Stimulated activated CD4-positive, alpha-beta T cell treated with anti-CD3 and anti-CD28 coated beads, Interleukin-12 subunit alpha, Interleukin-12 subunit beta, amount 100 ng/mL, for 4 hours (primary cell): ENCODE data around the gene SLC49A3.
"Not testable (repeated sequence)": the region's sequence is repeated elsewhere in the genome, so short reads cannot be mapped to it uniquely, and the experiment has no call there.

Experiments
- DNase-seq: peaks from one replicate; pipeline ENCODE4 v3.0.0-alpha.2; 2020

The SLC49A3 gene

DNA sequence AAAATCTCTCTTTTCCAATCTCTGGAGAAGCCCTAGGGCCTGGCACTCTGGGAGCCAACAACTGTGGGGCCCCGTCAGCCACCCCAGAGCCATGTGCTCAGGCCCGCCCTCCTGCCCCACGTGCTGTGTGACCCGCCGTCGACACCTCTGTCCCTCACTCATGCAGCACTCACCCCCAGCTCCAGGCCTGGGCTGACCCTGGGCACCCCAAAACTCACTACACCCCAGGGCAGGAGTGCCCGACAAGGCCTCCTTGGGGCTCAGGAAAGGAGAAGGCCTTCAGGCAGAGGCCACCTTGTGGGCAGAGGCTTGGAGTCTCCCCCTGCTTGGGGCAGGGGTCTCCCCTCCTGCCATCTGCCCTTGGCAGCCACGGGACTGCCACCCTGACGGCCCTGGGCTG is 8.9 kb downstream of the SLC49A3 start:
- DNase-seq: no peak

DNA sequence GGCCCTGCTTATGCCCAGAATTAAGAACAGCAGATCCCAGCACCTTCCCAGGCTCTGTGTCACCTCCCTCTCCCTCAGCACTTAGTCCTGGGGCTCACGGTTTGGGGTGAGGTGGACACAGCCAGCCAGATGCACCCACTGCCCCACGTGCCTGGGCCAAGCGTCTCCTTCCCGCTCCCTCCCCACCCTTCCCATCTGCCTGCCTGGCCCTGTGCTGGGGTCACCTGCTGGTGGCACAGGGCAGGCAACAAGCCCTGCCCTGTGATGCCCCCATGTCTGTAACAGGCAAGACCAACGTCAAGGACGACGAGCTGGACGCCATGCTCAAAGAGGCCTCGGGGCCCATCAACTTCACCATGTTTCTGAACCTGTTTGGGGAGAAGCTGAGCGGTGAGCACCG is 9.3 kb downstream of the SLC49A3 start:
- no peak for DNase-seq

DNA sequence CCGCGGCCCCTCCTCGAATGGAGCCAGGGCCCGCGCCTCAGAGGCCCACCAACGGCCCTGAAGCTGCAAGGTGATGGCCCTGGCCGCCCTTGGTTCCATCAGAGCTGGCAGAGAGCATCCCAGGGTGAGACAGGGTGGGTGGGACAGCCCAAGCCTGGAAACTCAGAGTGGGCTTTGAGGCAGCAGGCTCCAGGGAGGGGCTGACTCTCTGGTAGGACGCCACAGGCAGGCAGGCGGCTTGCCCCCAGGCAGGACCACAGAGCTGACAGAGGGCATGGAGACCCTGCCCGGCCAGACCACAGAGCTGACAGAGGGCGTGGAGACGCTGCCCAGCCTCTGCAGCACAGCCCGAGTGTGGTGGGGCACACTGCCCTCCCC is 9.9 kb downstream of the SLC49A3 start:
- no peak for DNase-seq

DNA sequence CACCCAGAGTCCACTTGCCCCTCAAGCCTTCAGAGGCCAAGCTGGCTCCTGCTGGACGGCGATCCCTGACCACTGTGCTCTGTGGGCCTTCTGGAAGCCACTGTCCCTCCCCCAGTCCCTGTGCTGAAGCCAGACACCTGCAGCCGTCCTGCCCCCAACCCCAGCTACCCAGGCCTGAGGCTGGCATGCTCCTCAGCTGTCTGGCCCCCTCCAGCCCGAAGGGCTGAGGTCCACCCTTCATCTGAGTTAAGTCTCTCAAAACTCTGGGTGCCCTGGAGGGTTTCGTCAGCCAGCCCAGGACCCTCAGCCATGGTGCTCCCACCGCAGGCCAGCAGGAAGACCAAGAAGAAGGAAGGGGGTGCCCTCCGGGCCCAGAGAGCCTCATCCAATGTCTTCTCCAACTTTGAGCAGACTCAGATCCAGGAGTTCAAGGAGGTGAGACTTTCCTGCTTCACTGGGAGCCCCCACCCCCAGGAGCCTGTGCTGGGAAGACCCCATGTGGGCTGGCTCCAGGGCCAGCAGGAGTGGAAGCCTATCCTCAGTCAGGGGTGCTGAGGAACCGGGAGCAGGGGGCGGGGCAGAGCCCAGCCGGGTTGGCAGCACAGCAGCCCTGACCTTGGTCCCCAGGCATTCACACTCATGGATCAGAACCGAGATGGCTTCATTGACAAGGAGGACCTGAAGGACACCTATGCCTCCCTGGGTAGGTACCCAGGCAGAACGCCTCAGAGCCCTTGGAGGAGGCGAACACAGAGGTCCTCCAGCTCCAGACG is 10.4 kb downstream of the SLC49A3 start:
- no peak for DNase-seq

DNA sequence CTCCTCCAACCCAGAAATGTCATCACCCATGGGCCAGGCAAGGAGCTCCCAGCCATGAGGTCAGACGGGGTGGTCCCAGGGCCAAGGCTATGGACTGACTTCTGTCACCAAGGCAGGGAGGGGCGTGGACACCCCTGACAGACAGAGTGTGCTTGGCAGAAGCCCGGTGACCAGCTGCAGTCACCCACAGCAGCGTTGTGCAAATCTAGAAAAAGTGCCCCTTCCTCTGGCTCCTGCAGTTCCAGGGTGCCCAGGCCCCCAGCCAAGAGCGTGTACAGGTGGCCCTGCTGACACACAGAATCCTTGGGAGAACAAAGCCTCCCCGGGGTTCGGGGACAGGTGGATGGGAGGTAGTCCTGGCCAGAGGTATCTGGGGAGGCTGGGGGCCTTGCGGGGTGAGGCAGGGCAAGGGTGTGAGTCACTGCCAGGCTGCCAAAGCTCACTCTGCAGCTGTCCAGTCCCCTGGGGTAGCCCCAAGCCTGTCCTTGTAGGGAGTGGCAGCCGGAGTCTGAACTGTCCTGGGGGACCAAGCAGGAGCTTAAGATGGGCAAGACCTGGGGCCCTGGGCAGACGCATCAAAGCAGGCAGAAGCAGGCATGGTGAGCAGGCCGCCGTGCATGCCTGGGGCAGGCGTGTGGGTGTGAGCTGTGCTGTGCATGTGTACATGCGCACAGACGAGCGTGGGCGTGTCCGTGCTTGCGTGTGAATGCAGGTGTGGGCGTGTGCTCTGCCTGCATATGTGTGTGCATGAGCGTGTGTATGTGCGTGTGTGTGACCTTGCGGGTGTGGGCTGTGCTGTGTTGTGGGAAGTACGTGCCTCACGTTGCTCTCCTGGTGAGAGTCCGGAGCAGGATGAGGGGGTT is 11.3 kb downstream of the SLC49A3 start:
- no peak for DNase-seq

DNA sequence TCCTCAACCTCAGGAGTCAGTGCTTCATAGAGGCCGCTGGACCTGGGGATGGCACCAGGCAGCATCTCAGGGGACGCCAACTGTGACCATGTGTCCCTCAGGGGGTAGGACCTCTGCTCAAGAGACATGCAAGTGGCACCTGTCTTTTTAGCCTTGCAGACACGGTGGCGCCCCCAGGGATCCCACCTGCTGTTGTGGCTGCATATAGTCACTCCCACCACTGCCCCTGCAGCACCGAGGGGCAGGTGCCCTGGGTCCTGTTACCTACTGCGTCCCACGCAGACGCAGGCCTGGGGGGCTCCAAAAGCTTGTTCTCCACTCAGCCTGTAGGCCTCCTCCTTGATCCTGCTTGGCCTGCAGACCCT is 12.1 kb downstream of the SLC49A3 start:
- no peak for DNase-seq

DNA sequence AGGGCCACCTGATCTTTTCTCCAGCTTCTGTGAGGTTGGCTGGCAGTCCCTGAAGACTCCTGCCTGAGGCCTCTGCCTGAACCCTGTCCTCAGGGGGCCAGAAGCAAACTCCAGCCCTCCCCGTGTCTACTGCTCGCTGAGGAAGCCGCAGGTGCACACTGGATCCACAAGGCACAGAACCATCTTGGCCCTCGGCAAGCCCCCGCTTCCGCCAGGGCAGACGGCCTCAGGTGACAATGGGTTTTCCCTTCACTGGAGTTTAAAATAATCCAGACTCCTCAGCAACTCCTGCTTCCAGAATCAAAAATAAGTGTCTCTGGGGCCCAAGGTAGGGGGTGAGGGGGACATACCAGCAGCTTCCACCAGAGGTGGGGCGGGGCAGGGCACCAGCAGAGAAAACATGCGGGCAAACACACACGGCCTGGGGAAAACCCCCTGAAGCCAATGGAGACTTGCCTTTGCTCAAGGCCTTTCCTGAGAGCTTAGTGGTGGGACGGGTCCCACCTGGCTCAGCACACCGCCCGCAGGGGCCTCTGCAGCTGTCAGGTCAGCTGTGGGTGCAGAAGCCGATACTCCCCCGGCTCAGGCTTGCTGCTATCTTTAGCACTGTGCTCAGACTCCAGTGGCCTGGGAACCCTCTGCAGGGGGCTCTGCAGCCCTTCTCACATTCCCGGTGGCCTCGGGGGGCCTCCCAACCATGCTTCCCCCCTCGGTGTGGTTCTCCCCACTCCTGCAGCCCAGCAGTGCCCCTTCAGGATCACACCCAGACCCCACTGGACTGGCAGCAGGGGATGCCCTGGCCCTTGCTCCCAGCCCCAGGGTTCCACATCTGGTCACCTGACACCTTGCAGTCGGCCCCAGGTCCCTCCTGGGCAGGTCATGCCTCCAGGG is 12.7 kb downstream of the SLC49A3 start:
- DNase-seq: no peak

DNA sequence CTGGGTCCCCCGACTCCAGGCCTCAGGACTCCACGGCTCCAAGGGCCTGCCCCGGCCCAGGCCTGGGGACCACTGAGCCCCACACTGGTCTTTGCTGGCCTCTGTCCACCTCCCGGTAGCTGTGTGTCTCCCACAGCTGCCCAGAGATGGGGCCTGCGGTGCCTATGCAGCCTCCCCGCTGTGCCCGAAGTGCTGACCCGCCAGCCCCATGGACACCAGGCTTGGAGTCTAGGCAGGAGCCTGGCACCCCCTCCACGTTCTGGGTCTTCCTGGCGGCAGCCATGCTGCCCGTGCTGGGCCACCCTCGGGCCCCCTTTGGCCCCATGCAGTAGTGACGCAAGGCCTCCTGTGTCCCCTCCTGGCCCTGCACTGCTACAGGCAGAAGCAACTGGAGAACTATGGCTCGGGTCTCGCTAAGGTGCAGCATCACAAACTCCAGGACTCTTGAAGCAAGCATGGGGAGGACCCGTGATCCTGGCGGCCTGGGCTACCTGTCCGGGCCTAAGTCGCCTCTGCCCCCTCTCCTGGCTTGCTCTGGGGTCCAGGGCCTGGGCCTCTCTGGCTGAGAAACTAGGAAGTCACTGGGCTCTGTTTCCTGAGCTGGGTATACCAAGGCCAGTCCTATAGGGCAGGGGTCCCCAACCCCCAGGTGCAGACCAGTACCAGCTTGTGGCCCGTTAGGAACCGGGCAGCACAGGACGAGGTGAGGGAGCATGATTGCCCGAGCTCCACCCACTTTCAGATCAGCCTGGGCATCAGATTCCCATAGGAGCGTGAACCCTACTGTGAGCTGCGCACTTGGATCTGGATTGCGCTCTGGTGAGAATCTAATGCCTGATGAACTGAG is 13.7 kb downstream of the SLC49A3 start:
- DNase-seq: peak; percentile 21

DNA sequence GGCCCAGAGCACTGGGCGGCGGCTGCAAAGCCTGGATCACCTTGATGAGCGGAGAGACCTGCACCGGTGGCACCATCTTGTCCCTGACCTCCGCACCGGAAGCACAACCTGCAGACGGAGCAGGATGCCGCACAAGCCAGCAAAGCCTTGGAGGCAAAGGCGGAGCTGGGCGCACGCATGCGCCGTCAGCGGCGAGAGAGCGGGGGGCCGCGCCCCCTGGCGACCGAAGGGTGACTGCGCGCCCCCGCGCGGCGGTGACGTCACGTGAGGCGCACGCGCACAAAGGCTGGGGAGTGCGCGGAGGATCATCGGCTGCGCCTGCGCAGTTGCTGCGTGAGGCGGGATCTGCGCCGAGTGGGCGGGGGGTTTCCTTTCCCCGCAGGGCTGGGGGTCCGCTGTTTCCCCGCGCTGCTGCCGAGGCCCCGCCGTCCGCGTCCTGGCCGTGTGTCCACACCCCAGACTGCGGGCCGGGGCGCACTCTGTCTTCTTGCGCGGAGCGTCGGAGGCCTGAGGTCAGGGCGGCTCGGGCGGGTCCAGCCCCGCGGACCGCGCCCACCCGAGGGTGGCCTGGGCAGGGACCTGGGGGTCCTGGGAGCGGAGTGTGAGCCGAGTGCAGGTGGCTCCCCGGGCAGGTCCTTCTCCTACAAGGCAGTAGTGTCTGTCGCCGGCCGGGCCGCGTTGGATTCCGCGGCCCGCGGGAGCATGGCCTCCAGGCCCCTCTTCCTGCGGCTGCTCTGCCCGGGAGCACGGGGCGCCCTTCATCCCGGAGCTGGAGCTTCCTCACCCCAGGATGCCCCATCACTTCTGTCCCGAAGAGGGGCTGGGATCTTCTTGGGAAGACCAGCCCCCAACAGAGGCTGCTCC is 14.5 kb downstream of the SLC49A3 start, which contains the start of the genes ATP5ME and MYL5:
Gene ATP5ME (minus strand): TSS at position 105 of the 864 bp plus-strand sequence. CDS start 29 bp downstream, at position 76.
Gene MYL5 (plus strand): TSS at position 371 of the 864 bp plus-strand sequence. CDS start 3,485 bp downstream, outside the sequence.
- DNase-seq: peak; percentile 96

DNA sequence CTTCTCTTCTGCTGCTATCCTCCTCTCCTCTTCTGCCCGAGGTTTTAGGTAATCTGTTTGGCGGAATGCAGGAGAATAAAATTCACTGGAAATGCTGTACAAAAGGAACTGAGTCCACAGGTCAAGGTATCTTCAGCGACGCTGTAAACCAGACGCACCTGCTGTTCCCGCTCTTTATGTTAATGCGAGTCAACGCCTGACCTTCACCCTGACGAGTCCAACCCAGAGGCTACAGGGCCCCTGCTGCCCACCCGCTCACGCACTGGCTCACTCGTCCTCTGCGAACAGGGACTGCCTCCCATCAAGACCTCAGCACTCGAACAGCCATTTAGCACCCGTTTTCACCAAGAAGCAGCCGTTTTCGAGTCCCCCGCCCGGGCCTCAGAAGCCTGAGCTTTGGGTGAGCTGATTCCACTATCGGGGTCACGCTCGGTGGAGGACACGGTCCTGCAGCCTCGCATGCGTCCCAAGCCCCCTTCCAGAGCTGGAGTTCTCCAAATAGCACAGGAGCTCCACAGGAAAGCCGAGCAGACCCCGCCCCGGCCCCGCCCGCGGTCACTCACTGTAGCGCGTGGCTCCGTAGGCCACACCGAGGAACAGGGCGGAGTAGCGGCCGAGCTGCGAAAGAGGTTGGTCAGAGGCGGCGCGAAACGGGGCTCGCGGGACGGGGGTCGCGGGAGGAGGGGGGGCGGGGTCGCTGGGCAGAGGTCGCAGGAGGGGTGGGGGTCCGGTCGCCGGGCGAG is 15.4 kb downstream of the SLC49A3 start:
- peak; percentile 25 for DNase-seq

DNA sequence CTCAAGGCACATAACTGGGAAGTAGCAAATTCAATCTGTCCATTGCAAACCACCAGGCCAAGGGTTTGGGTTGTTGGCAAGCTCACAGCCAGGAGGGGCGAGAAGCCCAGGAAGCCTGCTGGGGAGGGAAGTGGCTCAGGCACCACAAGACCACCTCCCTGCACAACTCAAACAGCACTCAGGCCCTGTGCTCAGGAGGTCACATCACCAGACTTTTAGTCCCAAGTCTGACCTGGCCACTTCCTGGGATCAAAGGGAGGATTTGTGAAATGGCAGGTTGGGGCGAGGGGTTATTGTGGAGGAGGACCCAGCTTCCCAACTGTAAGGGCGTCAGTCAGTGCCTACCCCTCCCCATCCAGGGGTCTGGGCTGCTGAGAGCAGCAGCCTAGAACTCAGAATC is 17.2 kb downstream of the SLC49A3 start:
- no peak for DNase-seq

DNA sequence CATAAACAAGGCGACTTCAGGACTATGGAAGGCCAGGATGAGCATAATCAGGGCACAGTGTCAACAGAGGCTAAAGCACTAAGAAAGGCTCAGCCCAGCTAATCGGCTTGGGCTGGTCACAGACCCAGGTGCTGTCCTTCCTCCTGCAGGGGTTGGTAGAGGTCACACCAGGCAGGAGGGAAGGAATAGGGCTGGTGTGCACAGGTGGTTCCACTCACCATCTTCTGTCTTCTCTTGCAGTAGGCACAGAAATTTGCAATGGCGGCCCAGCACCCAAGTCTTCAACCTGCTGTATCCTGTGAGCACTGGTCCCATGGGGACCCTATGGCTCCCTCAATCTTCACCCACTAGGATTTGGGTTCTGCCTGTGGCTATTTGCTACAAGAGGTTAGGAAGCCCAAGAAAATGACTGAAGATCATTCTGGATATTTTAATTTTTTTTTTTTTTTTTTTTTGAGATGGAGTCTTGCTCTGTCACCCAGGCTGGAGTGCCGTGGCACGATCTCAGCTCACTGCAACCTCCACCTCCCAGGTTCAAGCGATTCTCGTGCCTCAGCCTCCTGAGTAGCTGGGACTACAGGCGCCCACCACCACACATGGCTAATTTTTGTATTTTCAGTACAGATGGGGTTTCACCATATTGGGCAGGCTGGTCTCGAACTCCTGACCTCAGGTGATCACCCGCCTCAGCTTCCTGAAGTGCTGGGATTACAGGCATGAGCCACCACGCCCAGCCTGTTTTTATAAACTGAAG is 19.0 kb downstream of the SLC49A3 start:
- not testable (repeated sequence) for DNase-seq

DNA sequence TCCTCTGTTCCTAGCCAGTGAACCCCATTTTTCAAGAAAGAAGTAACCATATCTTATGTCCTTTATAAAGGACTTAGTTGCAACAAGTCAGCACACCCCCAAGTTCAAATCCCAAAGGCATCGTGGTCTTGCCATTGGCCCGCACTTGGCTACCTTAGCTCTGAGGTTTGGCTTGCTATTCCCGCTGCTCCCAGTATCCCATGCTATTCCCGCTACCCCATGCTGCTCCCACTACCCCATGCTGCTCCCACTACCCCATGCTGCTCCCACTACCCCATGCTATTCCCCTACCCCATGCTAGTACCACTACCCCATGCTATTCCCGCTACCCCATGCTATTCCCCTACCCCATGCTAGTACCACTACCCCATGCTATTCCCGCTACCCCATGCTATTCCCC is 20.7 kb downstream of the SLC49A3 start:
- DNase-seq: not testable (repeated sequence)

DNA sequence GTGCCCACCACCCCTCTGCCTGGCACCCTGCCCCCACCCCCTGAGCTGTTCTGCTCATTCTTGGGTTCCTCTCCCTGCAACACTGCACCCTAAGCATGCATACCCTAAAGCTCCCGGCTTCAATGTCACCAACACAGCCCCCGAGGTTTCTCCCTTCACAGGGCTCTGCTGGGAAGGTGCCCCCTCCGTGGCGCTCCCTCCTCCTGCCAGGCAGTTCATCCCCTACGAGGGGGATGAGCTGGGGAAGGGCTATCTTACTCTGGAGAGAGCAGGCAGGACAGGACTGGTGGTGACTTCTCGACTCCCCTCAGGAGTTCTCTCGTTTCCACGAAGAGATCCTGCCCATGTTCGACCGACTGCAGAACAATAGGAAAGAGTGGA is 21.4 kb downstream of the SLC49A3 start:
- DNase-seq: no peak

DNA sequence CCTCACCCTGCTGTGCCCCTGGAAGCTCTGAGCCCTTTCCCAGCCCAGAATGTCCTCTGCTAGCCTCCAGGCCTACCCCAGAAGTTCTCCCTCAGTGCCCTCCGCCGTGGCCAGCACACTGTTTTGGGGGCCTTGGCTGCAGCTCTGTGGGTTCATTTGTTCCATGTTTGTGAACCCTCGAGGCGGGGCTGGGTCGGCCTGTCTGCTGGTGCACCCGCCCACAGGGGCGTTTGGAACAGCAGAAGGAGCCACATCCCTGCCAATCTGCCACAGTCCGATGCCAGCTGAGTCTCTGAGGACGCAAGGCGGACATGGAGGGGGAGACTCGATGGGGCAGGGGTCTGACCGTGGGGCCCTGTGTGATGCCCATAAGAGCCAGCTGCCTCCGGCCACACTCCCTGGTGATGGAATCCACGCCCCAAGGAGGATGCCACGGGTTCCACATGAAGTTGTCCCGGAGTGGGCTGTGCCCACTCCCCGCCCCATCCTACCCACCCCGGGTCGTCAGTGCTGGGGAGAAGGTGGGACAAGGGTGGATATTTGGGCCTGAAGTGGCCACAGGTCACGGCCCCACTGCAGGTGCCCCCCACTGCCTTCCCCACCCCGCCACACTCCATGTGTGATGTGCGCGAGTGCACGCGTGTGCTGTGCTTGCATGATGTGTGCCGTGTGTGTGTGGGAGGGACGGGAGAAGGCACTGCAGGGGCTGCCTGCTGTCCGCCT is 22.0 kb downstream of the SLC49A3 start:
- DNase-seq: no peak

DNA sequence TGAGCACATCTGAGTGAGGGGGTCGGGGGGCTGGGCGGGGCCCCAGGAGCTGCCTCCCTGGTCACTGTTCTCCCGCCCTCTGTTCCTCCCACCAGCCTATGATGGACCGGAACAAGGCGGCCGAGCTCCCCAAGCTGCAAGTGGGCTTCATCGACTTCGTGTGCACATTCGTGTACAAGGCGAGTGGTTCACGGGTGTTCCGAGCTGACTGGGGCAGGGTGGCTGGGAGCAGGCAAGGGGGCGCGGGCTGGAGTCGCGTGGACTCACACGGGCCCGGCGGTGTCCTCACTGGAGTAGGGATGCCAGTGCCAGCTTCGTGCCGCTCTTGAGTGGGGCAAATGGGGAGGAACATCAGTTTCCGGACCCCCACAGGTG is 22.5 kb downstream of the SLC49A3 start:
- no peak for DNase-seq

DNA sequence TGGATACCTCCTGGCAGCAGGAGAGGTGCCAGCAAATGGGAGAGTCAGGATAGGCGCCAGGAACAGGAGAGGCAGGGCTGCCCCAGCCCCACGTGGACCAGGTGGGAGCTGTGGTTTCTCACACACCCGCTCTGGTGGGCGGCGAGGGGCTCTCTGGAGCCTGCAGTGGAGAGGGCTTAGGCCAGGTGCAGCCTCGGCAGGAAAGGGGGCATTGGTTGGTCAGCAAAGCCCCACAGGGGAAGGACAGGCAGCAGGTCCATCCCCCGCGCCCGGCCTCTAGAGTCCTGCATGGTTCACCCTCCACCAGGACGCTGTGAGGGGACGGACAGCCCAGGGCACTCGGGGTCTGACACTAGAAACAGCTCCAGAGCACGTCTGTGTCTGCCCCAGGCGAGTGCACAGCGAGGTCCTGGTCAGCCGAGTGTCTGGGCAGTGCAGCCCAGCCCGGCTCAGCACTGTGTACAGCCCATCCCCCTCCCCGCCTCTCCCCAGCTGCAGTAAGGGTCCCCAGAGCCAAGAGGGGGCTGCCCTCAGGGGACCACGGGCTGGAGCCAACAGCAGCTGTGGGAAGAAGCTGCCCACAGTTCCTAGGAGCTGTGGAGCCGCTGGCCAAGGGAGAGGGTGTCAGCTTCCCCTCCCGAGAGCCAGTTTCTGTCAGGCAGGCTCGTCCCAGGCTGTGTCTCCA is 23.1 kb downstream of the SLC49A3 start:
- no peak for DNase-seq

DNA sequence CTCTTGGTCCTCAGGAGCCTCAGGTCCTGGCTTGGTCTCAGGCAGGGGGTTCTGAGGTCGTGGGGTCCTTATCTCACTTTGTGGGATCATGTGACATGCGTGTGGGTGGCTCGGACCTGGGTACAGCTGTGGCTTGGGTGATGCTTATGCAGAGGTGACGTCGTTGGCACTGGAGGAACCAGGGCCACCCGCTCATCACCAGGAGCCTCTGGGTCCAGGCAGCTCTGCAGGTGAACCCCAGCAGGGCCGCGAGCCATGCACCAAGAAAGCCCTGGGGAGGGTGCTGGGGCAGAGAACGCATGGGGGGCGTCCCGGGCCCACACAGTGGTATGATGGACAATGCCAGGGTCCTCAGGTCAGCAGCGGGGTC is 23.6 kb downstream of the SLC49A3 start:
- no peak for DNase-seq
